GM19372 (cell line): ENCODE results near the gene MTHFD1.

Source experiments
- ATAC-seq: cut with Tn5 transposase; IDR thresholded peaks from one replicate; pipeline ENCODE4 v1.9.1; 2021; ENCODE audit warnings: mild to moderate bottlenecking, low read depth, moderate library complexity; ENCODE audit not compliant: unreplicated experiment

MTHFD1 gene

DNA sequence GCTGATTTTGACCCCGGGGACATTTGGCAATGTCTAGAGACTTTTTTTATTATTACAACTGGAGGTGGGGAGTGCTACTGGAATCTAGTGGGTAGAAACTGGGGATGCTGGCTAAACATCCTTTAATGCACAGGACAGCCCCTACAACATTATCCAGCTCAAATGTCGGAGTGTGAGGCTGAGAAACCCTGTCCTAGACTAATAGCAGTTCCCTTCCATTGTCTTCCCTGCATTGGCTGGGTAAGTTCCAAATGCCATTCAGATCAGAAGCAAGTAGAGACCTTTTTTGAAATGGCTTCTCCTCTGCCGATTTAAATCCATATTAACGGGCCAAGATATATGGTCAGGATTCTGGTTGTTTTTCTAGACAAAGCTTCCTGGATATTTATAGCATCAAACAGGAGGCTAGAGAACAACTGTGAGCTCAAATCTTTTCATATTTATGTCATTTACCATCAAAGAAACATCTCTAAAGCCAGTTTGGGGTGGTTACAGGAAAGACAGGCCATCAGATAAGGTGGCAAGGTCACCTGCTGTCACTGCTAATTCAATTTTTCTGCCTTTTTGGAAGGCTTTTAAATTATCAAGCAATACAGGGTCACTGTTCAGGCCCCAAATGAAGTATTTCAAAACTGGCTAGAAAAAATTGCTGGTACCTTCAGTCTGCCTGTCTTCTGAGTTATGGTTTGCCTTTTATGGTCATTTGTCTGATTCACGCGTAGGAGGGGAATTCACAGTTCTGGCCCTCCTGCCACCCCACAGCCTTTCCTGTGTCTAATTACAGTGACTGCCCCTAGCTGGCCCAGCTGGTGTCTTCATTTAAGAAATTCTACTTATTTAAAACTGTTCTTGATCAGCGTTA lies 57.1 kb downstream of the MTHFD1 start:
- peak; percentile 92 for ATAC-seq

DNA sequence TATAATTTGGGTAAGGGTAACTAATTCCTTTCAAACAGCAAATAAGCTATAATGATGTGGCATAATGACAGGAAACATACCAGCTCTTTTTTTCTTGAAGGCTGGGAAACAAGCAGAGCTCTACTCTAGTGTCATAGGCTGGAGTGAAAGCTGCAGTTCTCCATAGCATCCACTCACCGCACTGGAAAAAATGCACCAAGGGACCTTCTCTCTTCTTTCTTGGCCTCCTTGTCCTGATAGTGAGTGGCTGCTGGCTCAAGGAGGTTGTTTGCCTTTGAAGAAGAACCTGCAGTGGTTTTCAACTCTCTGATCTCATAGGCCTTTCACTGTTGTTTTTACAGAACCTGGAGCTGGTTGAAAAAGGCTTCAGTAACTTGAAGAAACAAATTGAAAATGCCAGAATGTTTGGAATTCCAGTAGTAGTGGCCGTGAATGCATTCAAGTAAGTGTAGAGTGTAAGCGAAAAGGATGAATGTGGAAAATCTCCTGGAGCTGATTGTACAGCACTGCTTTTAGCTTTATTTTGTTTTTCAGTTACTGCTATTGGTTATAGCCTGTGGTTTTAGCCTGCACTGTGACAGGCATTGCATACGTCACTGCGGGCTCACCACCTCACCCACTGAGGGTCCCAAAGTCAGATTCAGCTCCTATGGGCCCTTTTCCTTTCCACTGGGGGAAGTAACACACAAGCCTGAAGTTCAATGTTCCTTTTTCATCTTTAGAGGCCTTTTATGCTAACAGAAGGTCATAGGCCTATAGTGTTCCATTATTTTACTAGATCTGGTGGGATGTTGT lies 59.9 kb downstream of the MTHFD1 start:
- ATAC-seq = no peak

DNA sequence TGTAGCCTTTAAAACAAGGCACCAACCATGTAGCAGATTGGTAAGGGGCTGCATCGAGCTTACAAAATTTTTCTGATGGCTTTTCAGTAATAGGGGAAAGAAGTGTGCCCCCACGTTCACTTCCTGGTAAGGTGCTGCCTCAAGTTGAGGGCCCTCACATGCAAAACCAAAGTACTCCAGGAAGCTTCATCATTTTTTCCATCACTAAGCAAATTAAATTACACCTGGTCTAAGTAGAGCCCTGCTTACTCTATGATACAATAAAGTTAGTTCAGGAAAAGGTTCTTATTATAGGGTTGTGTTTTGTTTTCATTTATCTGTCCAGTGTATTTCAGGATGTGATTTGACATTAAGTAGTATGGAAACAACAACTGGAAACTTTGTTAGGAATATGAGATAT lies 62.1 kb downstream of the MTHFD1 start:
- ATAC-seq = no peak

DNA sequence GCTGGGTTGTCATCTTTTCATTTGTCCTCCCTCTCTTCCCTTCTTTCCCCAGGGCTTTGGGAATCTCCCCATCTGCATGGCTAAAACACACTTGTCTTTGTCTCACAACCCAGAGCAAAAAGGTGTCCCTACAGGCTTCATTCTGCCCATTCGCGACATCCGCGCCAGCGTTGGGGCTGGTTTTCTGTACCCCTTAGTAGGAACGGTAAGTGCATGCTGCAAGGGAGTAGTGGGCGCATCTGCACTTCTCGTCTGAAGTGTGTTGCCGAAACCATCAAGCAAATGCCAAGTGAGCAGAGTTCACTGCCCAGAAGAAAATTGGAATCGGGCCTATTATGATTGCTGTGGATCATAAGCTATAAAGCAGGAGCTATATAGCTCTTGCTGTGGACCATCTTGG lies 66.5 kb downstream of the MTHFD1 start:
- ATAC-seq = no peak

DNA sequence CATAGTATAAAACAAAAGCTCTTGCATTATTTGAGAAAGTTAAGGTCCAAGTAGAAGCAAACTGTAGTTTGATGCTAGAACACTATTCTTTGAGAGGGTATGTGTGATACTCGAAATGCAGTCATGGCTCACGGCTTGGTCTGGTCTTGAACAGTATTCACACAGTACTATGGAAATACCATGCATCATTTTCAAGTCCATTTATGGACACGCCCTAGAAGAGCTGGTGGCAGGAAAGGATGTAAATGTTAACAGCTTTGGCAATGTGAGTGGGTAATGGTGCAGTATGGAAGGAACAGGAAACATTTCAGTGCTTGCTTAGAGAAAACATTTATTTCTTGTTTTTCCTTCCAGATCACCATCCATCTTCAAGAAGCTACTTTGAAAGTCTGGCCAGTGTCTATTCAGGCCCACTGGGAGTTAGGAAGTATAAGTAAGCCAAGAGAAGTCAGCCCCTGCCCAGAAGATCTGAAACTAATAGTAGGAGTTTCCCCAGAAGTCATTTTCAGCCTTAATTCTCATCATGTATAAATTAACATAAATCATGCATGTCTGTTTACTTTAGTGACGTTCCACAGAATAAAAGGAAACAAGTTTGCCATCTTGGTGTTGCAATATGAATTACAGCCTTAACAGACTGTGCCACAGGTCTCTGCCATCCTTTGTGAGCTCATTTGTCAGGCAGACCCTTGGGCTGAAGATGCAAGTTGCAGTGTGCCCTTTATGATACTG lies 71.4 kb downstream of the MTHFD1 start:
- ATAC-seq = no peak

DNA sequence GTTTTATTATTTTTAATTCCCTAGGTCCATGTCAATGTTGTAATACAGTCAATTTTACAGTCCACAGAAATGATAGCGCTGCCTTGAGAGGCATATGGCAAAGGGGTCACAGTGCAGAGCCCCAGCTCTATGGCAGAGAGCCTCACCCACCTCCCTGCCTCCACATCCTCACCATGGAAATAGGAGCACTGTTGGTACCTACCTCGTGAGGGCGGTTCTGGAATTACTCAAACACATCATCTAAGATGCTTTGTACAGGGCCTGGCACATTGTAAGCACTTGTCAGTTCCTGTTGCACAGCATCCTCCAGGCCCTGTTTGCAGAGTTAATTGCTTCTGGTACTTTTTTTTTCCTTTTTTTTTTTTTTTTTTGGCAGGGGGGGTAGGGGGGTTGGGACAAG lies 73.1 kb downstream of the MTHFD1 start:
- no peak for ATAC-seq

DNA sequence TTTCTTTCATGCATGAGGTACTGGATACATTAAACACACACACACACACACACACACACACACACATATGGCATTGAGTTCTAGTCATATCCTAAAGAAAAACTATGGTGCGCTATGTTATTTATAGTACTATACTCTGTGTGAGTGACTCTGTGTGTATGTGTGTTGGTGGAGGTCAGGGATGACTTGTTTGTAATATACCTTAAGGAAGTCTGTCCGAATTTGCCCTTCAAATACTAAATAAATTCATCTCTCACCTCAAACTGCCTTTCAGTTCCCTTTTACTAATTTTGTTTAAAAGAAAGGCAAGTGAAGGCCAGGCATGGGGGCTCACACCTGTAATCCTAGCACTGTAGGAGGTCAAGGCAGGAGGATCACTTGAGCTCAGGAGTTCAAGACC lies 75.0 kb downstream of the MTHFD1 start:
- ATAC-seq = no peak

DNA sequence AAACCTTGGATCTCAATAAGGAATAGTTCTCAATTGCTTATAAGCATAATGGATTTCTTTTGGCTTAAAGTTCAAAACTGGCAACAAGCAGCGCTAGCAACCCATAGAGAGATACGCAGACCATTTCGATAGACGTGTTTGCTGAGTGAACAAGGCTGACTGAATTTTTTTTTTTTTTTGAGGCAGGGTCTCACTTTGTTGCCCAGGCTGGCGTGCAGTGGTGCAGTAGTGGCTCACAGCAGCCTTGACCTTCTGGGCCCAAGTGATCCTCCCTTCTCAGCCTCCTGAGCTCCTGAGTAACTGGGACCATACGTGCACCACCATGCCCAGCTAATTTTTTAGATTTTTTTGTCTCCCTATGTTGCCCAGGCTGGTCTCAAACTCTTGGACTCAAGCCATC lies 75.7 kb downstream of the MTHFD1 start:
- no peak for ATAC-seq

DNA sequence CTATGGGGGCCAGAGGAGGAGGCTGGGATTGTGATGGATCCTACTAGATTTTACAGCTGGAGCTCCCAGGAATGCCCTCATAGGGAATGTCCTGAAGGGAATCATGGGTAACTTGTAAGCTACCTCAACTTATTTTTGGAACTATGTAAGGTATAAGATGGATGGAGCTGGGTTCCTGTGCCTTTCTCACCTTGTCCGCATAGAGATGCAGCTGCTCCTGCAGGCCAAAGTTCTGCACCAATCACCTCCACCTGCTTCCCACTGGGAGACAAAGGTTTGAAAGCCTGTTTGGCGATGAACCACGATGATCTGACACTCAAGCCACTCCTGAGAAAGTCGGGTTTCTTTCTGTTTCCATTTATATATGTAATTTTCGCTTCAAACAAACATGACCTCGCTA lies 76.5 kb downstream of the MTHFD1 start:
- no peak for ATAC-seq

DNA sequence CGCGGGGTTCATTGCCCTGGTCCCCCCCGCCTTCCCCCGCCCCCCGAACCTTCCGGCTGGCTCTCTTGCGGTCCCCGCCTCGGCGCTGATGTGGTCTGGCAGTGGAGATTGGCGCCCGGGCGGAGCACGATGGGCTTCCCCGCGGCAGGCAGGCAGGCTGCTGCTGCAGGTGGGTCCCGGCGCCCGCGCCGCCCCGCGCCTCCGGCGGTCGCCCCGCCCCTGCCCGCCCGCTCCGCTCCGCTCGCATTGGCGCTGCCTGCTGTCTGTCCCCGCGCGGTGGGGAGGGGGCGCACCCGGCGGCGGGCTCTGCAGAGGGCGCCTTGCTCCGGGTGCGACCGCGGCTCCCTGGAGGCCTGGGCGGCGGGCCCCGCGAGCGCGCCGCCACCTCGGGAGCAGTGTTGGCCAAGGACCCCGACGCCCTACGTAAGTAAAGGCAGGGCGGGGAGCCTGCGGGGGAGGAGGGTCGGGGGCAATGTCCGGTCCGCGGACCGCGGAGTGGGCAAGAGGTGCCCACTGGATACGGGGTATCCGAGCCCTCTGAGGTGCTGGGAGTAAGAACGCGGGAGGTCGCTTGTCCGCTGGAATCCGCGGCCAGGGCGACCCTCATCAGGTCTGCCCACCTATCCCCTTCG lies 77.2 kb downstream of the MTHFD1 start, which contains the start of gene AKAP5:
AKAP5 (plus strand) TSS at position 309 of the 632 bp plus-strand sequence. CDS start 2,896 bp downstream, outside the sequence.
- peak; percentile 61 for ATAC-seq

DNA sequence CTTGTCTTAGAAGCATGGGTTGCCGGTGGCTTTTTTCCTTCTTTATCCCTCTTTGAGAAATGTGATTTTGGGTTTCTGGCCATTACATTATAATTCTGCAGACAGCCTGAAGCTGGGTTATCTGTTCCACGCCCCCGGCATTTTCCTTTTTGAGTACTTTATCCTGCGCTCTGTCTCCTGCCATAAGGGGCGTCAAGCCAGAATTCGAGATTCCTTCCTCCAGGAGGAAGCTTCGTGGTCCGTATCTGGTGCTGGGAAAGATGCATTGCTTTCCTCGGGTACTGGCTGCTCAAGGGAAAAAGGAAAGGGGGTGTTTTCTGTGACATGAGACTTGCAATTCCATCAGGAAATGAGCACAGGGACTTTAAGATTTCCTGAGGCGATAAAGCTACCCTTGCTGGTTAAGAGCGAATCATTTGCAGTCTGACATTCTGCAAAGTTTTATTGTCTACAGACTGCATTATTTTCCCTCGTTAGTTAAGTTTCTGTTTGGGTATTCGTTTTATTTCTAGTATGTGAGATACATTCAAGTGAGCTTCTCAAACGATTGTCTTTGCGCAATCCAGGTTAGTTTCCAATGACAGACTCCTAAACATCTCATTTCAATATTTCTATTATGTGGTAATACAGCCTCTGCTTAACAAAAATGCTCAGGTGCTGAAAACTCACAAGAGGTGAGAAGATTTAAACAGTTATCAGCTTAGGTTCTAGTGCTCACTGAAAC lies 77.8 kb downstream of the MTHFD1 start:
- no peak for ATAC-seq

DNA sequence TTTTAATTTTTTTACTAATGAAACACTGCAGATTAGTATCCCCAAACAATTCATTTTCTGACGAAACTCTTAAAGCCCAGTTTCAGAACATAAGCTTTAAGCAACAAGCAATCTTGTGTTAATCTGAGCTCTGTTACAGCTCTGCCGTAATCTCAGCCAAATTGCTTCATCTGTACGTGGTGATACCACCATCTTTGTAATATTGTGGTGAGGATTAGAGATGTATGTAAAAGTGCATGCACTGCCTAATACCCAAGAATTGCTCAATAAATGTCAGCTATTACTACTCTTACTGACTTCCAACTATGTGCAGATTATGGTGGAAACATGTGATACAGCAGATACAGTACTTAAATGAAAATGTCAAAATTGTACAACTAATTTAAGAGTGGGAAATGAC lies 78.9 kb downstream of the MTHFD1 start:
- ATAC-seq = no peak

DNA sequence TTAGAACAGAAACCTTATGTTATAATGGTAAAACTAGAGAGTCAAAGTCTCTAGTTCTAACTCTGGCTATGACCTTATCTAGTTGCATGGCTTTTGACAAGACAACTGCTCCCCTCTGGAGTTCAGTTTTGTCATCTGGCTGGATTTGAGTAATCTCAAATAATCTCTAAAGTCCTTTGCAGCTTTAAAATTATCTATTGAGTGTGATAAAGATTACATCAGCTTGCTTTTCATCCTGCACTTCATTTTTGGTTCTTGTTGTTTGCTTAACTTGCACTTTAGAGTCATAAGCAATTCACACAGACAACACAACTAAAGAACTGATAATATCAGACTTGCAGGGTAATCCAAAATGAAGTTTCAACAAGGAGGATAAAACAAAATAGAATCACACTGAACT lies 79.4 kb downstream of the MTHFD1 start:
- no peak for ATAC-seq

DNA sequence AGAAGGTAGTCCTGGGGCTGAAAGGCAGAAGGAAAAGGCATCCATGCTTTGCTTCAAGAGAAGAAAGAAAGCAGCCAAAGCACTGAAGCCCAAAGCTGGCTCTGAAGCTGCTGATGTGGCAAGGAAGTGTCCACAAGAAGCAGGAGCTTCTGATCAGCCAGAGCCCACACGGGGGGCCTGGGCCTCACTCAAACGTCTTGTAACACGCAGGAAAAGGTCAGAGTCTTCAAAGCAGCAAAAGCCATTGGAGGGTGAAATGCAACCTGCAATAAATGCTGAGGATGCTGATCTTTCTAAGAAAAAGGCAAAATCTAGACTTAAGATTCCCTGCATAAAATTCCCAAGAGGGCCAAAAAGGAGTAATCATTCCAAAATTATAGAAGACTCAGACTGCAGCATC lies 80.3 kb downstream of the MTHFD1 start:
- no peak for ATAC-seq

DNA sequence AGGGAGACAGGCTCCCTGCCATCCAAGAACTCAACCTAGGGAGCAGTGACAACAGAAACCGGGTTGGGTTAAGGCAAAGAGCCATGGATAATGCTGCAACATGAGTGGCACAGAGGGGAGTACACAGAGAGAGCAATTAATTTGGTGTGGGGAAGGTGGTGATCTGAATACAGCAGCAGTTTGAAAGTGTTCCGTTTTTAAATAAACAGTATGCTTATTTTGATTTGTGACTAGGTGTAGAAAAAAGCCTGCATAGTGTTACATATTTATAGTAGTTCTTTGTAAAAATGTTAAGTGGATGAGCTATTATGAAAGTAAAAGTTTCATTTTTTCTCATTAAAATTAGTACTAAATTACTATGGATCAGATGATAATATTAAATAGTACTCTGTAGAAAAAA lies 85.9 kb downstream of the MTHFD1 start:
- no peak for ATAC-seq

DNA sequence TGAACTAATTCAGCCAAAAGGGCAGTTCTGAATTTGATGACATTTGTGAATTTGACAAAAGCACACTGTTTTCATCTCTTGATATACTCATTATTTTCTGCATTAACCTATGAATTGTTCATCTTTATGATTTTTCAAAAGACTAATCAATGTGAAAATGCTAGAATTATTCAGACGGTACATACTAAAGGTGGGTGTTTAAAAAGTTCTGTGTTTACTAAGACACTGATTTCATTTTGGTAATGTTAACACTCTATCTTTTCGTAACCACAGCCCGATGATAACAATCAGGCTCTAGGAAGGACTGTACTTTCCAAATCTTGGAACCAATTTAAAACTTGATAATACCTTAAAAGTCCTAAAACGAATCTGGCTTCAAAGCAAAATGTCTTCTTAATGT lies 86.5 kb downstream of the MTHFD1 start:
- ATAC-seq = no peak

DNA sequence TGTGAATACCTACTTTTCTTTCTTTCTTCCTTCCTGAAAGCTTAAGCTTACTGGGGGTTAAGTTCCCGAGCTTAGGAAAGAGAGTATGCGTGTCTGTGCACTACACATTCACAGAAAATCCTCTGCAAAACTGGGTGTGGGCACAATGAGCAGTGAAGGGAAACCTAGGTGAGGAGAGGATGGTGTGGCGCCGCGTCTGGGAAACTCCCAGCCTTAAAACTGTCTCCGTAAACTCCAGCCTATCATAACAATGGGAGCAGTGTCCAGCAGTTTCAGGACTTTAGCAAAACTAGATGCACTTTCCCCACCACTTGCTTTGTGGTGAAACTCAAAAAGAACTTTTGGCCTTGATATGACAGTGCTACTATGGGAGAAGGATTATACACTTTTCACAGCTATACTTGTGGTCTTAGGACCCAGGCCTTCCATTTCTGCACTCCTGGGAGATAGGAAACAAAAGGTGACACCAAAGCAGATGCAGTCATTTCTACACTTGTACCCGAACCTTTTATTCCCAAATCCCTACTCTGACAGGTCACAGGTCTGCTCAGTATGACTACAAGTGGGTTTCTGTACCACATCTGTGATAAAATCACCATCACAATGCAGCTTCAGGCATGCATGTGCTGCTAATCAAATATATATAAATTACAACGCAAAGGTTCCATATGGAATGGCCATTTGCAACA lies 87.6 kb downstream of the MTHFD1 start:
- no peak for ATAC-seq

DNA sequence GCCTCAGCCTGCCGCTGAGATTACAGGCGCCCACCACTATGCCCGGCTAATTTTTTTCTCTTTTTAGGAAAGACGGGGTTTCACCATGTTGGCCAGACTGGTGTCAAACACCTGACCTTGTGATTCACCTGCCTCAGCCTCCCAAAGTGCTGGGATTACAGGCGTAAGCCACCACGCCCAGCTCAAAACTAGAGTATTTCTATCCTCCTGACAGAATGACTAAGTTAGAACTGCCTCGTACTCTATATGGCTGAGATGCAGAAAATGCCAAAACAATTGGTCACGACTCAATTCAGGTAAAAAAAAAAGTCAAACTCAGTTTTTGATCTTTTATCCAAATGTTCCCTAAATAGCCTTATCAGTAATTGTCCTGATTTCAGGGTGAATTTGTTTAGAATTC lies 88.3 kb downstream of the MTHFD1 start:
- ATAC-seq = no peak

DNA sequence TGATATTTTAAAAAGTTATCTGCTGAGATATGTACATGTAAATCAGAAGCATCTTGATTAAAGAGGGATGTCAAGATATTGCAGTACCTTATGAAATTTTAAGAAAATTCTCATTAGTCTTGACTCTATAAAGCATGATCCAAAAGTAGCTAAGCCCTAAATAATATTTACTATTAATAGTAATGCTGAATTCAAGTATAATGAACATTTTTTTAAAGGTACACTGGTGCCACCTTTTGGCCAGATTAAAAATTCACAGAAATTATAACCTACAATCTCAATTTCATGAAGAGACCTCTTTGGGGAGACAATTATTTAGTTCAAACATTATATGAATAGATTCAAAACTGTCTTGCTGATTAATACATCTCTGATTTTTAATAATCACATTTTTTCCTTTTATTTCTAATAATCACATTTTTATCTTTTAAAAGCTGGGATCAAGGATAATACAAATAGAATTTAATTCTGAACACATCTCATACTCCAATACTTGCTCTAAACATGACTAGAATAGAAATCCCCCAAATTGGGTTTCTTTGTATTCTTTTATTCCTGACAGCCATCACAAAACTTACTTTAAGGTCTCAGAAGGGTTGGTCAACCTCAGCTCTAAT lies 90.6 kb downstream of the MTHFD1 start:
- no peak for ATAC-seq
